ENCODE data around the gene ABI2. TPM values are rescaled to one million over a fixed set of nuclear protein-coding genes. Genes with fewer than 3 reads are reported as not detected.

ABI2 gene
- polyA plus RNA-seq, 1 of the 3 experiments (the other 2 are of a cell fraction), result 51.5 TPM

DNA sequence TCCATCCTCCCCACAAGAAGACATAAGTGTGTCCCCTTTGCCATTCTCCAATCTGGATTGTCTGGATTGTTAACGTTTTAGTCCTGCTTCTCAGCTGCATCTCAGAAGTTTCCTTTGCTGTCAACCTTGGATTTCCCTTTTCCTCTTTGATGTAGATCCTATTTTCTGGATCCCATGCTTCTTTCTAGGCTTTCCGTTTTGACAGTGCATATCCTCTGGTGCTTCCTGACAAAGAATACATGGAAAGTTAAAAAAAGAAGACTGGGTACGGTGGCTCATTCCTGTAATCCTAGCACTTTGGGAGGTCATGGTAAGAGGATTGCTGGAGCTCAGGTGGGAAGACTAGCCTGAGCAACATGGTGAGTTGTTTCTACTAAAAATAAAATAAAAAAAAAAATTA lies 26.8 kb downstream of the ABI2 start:
- H3K27ac ChIP-seq (ENCODE audit: low read depth in 2 of 2, low read length in 1 of 2), result no peak overlapping the region
- peaks cover 0 to 28% of the 10 kb centered on the region in 2 experiments for H3K36me3 ChIP-seq (replicated peaks in 1 of 2; ENCODE audit: control insufficient read depth in 1 of 2, insufficient read depth in 2 of 2, low read length in 1 of 2)
- no peak overlapping the region for H3K4me3 ChIP-seq (ENCODE audit: low read depth in 2 of 2, low read length in 1 of 2)
- H3K79me2 ChIP-seq (ENCODE audit: insufficient read depth), result peaks cover 100% of the 10 kb centered on the region
- peaks cover 4% of the 10 kb centered on the region for H3F3A ChIP-seq (replicated peaks; ENCODE audit: insufficient read depth)
- CTCF ChIA-PET, result no interaction called here
- H3K4me1 ChIP-seq (ENCODE audit: control insufficient read depth in 1 of 2, insufficient read depth in 2 of 2, low read depth in 1 of 2, low read length in 1 of 2), result no peaks in the 10 kb centered on the region
- no peak overlapping the region for H2AFZ ChIP-seq (ENCODE audit: low read depth)
- H3K9me2 ChIP-seq, result no peaks in the 10 kb centered on the region
- POLR2A ChIA-PET, result no interaction called here
- H3K4me2 ChIP-seq, result no peak overlapping the region
- no peak for TF ChIP-seq GATA2 (CRISPR knock-in tag; IDR thresholded peaks at IDR 0.05)
- TF ChIP-seq RAD21 (IDR thresholded peaks at IDR 0.05; ENCODE audit: low read length), result no peak
- no peak for TF ChIP-seq CTCF (IDR thresholded peaks at IDR 0.05)
- H4K20me1 ChIP-seq (ENCODE audit: insufficient read depth), result peaks cover 33% of the 10 kb centered on the region; the same call in 1 of the 2 replicates
- no peaks in the 10 kb centered on the region for H3K9me3 ChIP-seq
- H3K9ac ChIP-seq, result no peak overlapping the region
- DNase-seq, result no peak
- WGBS (ENCODE audit: low lambda C conversion rate), result 94% methylated on average over 3 of the region's 3 CpGs
- no peaks in the 10 kb centered on the region for H3K27me3 ChIP-seq (ENCODE audit: insufficient read depth)

DNA sequence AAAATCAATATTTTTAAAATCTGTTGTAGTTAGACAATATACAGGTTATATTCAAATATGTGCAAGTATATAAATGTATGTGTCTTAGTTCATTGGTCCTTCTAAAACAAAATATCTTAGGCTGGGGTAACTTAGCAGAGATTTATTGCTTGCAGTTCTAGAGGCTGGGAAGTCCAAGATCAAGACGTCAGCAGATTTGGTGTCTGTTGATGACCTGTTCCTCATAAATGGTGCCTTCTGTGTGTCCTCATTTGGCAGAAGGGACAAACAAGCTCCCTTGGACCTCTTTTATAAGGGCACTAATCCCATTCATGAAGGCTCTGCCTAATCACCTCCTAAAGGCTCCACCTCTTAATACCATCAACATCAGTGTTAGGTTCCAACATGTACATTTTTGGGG lies 31.3 kb downstream of the ABI2 start:
- peaks cover 96% of the 10 kb centered on the region for H3K79me2 ChIP-seq (ENCODE audit: insufficient read depth)
- DNase-seq, result no peak
- H3F3A ChIP-seq (replicated peaks; ENCODE audit: insufficient read depth), result peaks cover 13% of the 10 kb centered on the region
- CTCF ChIA-PET, result no interaction called here
- H3K9me2 ChIP-seq, result no peaks in the 10 kb centered on the region
- 100% methylated on average over 1 of the region's 1 CpG for WGBS (ENCODE audit: low lambda C conversion rate)
- peaks cover 0 to 23% of the 10 kb centered on the region in 2 experiments for H3K36me3 ChIP-seq (replicated peaks in 1 of 2; ENCODE audit: control insufficient read depth in 1 of 2, insufficient read depth in 2 of 2, low read length in 1 of 2)
- POLR2A ChIA-PET, result no interaction called here
- no peak overlapping the region for H3K27ac ChIP-seq (ENCODE audit: low read depth in 2 of 2, low read length in 1 of 2)
- H3K4me2 ChIP-seq, result no peak overlapping the region
- no peak overlapping the region for H3K4me3 ChIP-seq (ENCODE audit: low read depth in 2 of 2, low read length in 1 of 2)
- H3K9ac ChIP-seq, result no peak overlapping the region
- no peak overlapping the region for H2AFZ ChIP-seq (ENCODE audit: low read depth)
- TF ChIP-seq MEF2A (IDR thresholded peaks at IDR 0.05; ENCODE audit: borderline replicate concordance, low read depth), result no peak
- TF ChIP-seq MXI1 (IDR thresholded peaks at IDR 0.05; ENCODE audit: low read depth, low read length), result no peak
- no peaks in the 10 kb centered on the region for H3K4me1 ChIP-seq (ENCODE audit: control insufficient read depth in 1 of 2, insufficient read depth in 2 of 2, low read depth in 1 of 2, low read length in 1 of 2)
- peaks cover 38% of the 10 kb centered on the region for H4K20me1 ChIP-seq (ENCODE audit: insufficient read depth)
- H3K27me3 ChIP-seq (ENCODE audit: insufficient read depth), result no peaks in the 10 kb centered on the region
- H3K9me3 ChIP-seq, result no peaks in the 10 kb centered on the region

GRCh38 chr2:203360833-203361430 lies 32.7 kb downstream of the ABI2 start:
- no peaks in the 10 kb centered on the region for H3K9me2 ChIP-seq
- DNase-seq, result no peak
- H3K79me2 ChIP-seq (ENCODE audit: insufficient read depth), result peaks cover 94% of the 10 kb centered on the region
- no peaks in the 10 kb centered on the region for H3K9me3 ChIP-seq
- no peak overlapping the region for H3K9ac ChIP-seq
- no peak overlapping the region for H3K4me3 ChIP-seq (ENCODE audit: low read depth in 2 of 2, low read length in 1 of 2)
- ChIA-PET CTCF (no interaction called here), POLR2A (no interaction called here)
- H3K27me3 ChIP-seq (ENCODE audit: insufficient read depth), result no peaks in the 10 kb centered on the region
- WGBS (ENCODE audit: low lambda C conversion rate), result 95% methylated on average over 3 of the region's 3 CpGs
- no peak overlapping the region for H2AFZ ChIP-seq (ENCODE audit: low read depth)
- H3K4me1 ChIP-seq (ENCODE audit: control insufficient read depth in 1 of 2, insufficient read depth in 2 of 2, low read depth in 1 of 2, low read length in 1 of 2), result no peaks in the 10 kb centered on the region
- TF ChIP-seq GABPA (IDR thresholded peaks at IDR 0.05; ENCODE audit: low read depth) (no peak), USF2 (IDR thresholded peaks at IDR 0.05; ENCODE audit: borderline replicate concordance, low read depth, low read length) (no peak), POLR2AphosphoS5 (IDR thresholded peaks at IDR 0.05; ENCODE audit: low read depth, low read length) (no peak)
- peaks cover 13% of the 10 kb centered on the region for H3F3A ChIP-seq (replicated peaks; ENCODE audit: insufficient read depth)
- peaks cover 0 to 15% of the 10 kb centered on the region in 2 experiments for H3K36me3 ChIP-seq (replicated peaks in 1 of 2; ENCODE audit: control insufficient read depth in 1 of 2, insufficient read depth in 2 of 2, low read length in 1 of 2)
- H3K27ac ChIP-seq (ENCODE audit: low read depth in 2 of 2, low read length in 1 of 2), result no peak overlapping the region
- H3K4me2 ChIP-seq, result no peak overlapping the region
- H4K20me1 ChIP-seq (ENCODE audit: insufficient read depth), result peaks cover 37% of the 10 kb centered on the region
